Right renal pelvis (tissue), 4 donors: Measurements from ENCODE around the gene SMIM28. TPM values are rescaled to one million over a fixed set of nuclear protein-coding genes. Genes with fewer than 3 reads are reported as not detected.
"Not testable (repeated sequence)": the region's sequence is repeated elsewhere in the genome, so short reads cannot be mapped to it uniquely, and the experiment has no call there.

Experiments
- DNase-seq, 4 donors: peaks; one replicate each; pipeline ENCODE4 v3.0.0-alpha.2; 2013; ENCODE audit warnings: low read depth in 4 of 4, low spot score in 3 of 4, missing footprints in 1 of 4
- polyA plus RNA-seq, 4 donors: library from polyadenylated mRNA; unstranded; fragments of 120-200 nt; gene quantifications; one replicate each; pipeline ENCODE4 v1.2.1, GENCODE V29; 2013; ENCODE audit not compliant: insufficient read length in 4 of 4

SMIM28 gene
- polyA plus RNA-seq, 4 donors: 0.12 to 0.24 TPM; not detected in 2

- DNase-seq: peak; percentile 85 to 89 (median 87)
These were observed 26.3 kb downstream of the SMIM28 start, which contains the start of gene HEBP2 for GRCh38 chr6:138403801-138404665. TSS of gene HEBP2 (plus strand) at chr6:138404223. CDS start at chr6:138404496, 273 bp downstream.

- peak in 2 of 4 donors; percentile 18 to 25 for DNase-seq
These were observed 27.1 kb downstream of the SMIM28 start for GRCh38 chr6:138404666-138405337.

GRCh38 chr6:138405816-138406413 is 28.2 kb downstream of the SMIM28 start:
- no peak for DNase-seq

GRCh38 chr6:138406443-138406842 is 28.7 kb downstream of the SMIM28 start:
- DNase-seq: no peak

- DNase-seq: no peak
These were observed 32.5 kb downstream of the SMIM28 start for GRCh38 chr6:138410048-138410735.

- no peak for DNase-seq
These were observed 33.5 kb downstream of the SMIM28 start for GRCh38 chr6:138410972-138411880.

- DNase-seq: no peak
These were observed 37.4 kb downstream of the SMIM28 start for GRCh38 chr6:138415125-138415524.

GRCh38 chr6:138416206-138416605 is 38.5 kb downstream of the SMIM28 start:
- no peak for DNase-seq

- no peak for DNase-seq
These were observed 39.9 kb downstream of the SMIM28 start for GRCh38 chr6:138417493-138418117.

GRCh38 chr6:138418118-138418742 is 40.5 kb downstream of the SMIM28 start:
- no peak for DNase-seq

- DNase-seq: no peak
These were observed 42.1 kb downstream of the SMIM28 start for GRCh38 chr6:138419766-138420165.

- DNase-seq: no peak
These were observed 42.7 kb downstream of the SMIM28 start for GRCh38 chr6:138420356-138420755.

GRCh38 chr6:138421089-138421488 is 43.4 kb downstream of the SMIM28 start:
- no peak for DNase-seq

GRCh38 chr6:138421608-138422007 is 43.9 kb downstream of the SMIM28 start:
- DNase-seq: no peak

GRCh38 chr6:138422861-138423260 is 45.2 kb downstream of the SMIM28 start:
- DNase-seq: no peak

- no peak for DNase-seq
These were observed 46.5 kb downstream of the SMIM28 start for GRCh38 chr6:138424004-138424904.

GRCh38 chr6:138425256-138425655 is 47.6 kb downstream of the SMIM28 start:
- DNase-seq: not testable (repeated sequence)
